GM18867 (cell line): ENCODE results near the gene TAF13.
"Not testable (repeated sequence)": the region's sequence is repeated elsewhere in the genome, so short reads cannot be mapped to it uniquely, and the experiment has no call there.

ENCODE experiments used
- ATAC-seq: cut with Tn5 transposase; IDR thresholded peaks from one replicate; pipeline ENCODE4 v1.9.1; 2021; ENCODE audit warnings: mild to moderate bottlenecking, moderate library complexity; ENCODE audit not compliant: unreplicated experiment

The TAF13 gene

GRCh38 chr1:109091839-109092193 lies 16.0 kb upstream of the TAF13 start:
- no peak for ATAC-seq

GRCh38 chr1:109091078-109091838 lies 15.5 kb upstream of the TAF13 start:
- ATAC-seq = peak; percentile 40

- peak; percentile 89 for ATAC-seq
Measured at GRCh38 chr1:109090196-109091077, 14.6 kb upstream of the TAF13 start, which contains the start of gene TMEM167B. TSS of gene TMEM167B (plus strand) at chr1:109090764. CDS start at chr1:109090873, 109 bp downstream.

- ATAC-seq = peak; percentile 25
Measured at GRCh38 chr1:109089242-109090015, 13.6 kb upstream of the TAF13 start.

GRCh38 chr1:109084563-109085517 lies 9.0 kb upstream of the TAF13 start:
- ATAC-seq = no peak

GRCh38 chr1:109083923-109084322 lies 8.1 kb upstream of the TAF13 start:
- no peak for ATAC-seq

- ATAC-seq = no peak
Measured at GRCh38 chr1:109083501-109083900, 7.7 kb upstream of the TAF13 start.

- no peak for ATAC-seq
Measured at GRCh38 chr1:109080441-109081082, 4.8 kb upstream of the TAF13 start.

- no peak for ATAC-seq
Measured at GRCh38 chr1:109079240-109079622, 3.4 kb upstream of the TAF13 start.

GRCh38 chr1:109078317-109078716 lies 2.5 kb upstream of the TAF13 start:
- ATAC-seq = no peak

GRCh38 chr1:109069294-109069693 lies 6.5 kb downstream of the TAF13 start:
- no peak for ATAC-seq

- no peak for ATAC-seq
Measured at GRCh38 chr1:109067883-109068282, 7.9 kb downstream of the TAF13 start.

- no peak for ATAC-seq
Measured at GRCh38 chr1:109065137-109065536, 10.7 kb downstream of the TAF13 start.

GRCh38 chr1:109061183-109061582 lies 14.6 kb downstream of the TAF13 start:
- no peak for ATAC-seq

GRCh38 chr1:109060707-109061106 lies 15.1 kb downstream of the TAF13 start:
- no peak for ATAC-seq

- ATAC-seq = no peak
Measured at GRCh38 chr1:109059026-109059425, 16.8 kb downstream of the TAF13 start.

- ATAC-seq = no peak
Measured at GRCh38 chr1:109056064-109056463, 19.7 kb downstream of the TAF13 start.

GRCh38 chr1:109052145-109052544 lies 23.7 kb downstream of the TAF13 start:
- ATAC-seq = not testable (repeated sequence)

- ATAC-seq = no peak
Measured at GRCh38 chr1:109050228-109050995, 25.4 kb downstream of the TAF13 start.
